HCT116 (cell line): ENCODE data around the gene NPM3.

Source experiments
- CEBPB ChIP-seq: IDR thresholded peaks from 2 replicates; pipeline ENCODE4 v1.6.1; 2012; ENCODE audit warnings: low read depth
- EZH2 ChIP-seq: fragments of 200-600 bp; sonication (generic); IDR thresholded peaks from 2 replicates; pipeline ENCODE4 v1.6.1; 2017; ENCODE audit warnings: antibody characterized with exemption, mixed run types
- JUND ChIP-seq: IDR thresholded peaks from 2 replicates; pipeline ENCODE4 v1.6.1; 2012
- POLR2AphosphoS5 ChIP-seq: IDR thresholded peaks from 2 replicates; pipeline ENCODE4 v1.6.1; 2011; ENCODE audit warnings: mild to moderate bottlenecking, low read depth, low read length, moderate library complexity
- SIN3A ChIP-seq: IDR thresholded peaks from 2 replicates; pipeline ENCODE4 v1.6.1; 2012; ENCODE audit warnings: low read depth
- SP1 ChIP-seq: IDR thresholded peaks from 2 replicates; pipeline ENCODE4 v1.6.1; 2012; ENCODE audit warnings: low read depth
- SRF ChIP-seq: IDR thresholded peaks from 2 replicates; pipeline ENCODE4 v1.6.1; 2012; ENCODE audit warnings: low read depth
- ZFX ChIP-seq: fragments of 450-650 bp; IDR thresholded peaks from 2 replicates; pipeline ENCODE4 v1.6.1; 2017
- TF ChIP-seq, protein P1 (sequence below), 3 experiments: fragments of 200-600 bp in 1 of 3; sonication (generic) in 1 of 3; IDR thresholded peaks in 2 of 3; conservative IDR thresholded peaks in 1 of 3; 2 replicates each; pipeline ENCODE4 v1.5.1; 2012 to 2017; ENCODE audit warnings: low read depth in 2 of 3, low read length in 2 of 3, antibody characterized with exemption in 1 of 3, borderline replicate concordance in 1 of 3, control low read depth in 1 of 3, mild to moderate bottlenecking in 1 of 3, mixed read lengths in 1 of 3, mixed run types in 1 of 3, moderate library complexity in 1 of 3; ENCODE audit not compliant: insufficient read depth in 1 of 3
- TF ChIP-seq, protein P2 (sequence below): IDR thresholded peaks from 2 replicates; pipeline ENCODE4 v1.6.1; 2012

DNA sequence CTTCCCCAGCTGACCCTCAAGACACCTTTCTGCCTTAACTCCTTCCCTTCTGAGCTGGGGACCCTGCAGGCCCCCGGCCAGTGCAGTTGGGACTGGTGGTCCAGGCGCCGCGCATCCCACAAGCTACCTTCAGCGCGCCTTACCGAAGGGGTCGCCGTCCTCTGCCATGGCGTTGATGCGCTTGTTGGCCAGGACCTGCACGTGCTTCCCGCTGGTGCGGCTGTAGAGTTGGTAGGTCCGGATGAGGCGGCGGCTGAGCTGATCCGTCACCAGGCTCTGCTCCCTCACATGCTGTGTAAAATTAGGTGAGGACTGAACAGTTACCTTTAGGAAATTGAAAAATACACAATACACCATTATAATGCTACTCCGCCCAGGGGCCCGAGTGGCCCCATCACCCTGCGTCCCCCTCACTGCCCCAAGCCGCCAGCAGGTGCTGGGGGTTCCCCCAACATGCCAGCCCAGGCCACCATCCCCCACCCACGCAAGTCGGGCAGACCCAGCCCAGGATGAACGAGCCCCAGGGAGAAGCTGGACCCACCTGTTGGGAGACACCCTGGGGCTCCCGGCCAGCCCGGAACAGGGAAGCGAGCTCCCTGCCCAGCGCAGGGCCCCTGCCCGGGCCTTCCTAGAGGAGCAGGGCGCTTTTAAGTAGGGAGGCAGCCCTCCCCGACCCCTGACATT lies 8.5 kb downstream of the NPM3 start:
- no peak for TF ChIP-seq POLR2AphosphoS5
- TF ChIP-seq SP1: no peak
- no peak for TF ChIP-seq CEBPB
- TF ChIP-seq EZH2: no peak
- TF ChIP-seq, protein P1, sequence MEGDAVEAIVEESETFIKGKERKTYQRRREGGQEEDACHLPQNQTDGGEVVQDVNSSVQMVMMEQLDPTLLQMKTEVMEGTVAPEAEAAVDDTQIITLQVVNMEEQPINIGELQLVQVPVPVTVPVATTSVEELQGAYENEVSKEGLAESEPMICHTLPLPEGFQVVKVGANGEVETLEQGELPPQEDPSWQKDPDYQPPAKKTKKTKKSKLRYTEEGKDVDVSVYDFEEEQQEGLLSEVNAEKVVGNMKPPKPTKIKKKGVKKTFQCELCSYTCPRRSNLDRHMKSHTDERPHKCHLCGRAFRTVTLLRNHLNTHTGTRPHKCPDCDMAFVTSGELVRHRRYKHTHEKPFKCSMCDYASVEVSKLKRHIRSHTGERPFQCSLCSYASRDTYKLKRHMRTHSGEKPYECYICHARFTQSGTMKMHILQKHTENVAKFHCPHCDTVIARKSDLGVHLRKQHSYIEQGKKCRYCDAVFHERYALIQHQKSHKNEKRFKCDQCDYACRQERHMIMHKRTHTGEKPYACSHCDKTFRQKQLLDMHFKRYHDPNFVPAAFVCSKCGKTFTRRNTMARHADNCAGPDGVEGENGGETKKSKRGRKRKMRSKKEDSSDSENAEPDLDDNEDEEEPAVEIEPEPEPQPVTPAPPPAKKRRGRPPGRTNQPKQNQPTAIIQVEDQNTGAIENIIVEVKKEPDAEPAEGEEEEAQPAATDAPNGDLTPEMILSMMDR (IDR thresholded peaks at IDR 0.05 in 2 of 3, conservative IDR thresholded peaks at IDR 0.05 in 1 of 3; ENCODE audit: borderline replicate concordance in 1 of 3, insufficient read depth in 1 of 3, low read depth in 2 of 3, low read length in 2 of 3): no peak
- no peak for TF ChIP-seq SIN3A
- no peak for TF ChIP-seq ZFX
- TF ChIP-seq, protein P2, sequence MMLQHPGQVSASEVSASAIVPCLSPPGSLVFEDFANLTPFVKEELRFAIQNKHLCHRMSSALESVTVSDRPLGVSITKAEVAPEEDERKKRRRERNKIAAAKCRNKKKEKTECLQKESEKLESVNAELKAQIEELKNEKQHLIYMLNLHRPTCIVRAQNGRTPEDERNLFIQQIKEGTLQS: no peak
- TF ChIP-seq SRF: no peak
- no peak for TF ChIP-seq JUND
